Motor neuron (in vitro differentiated cells): ENCODE data around the gene HSPB9. TPM values are rescaled to one million over a fixed set of nuclear protein-coding genes. Genes with fewer than 3 reads are reported as not detected.

ENCODE experiments used
- ATAC-seq, 8 experiments: fragments of 200-7000 bp; cut with Tn5 transposase; replicated peaks in 6 of 8; 2 replicates each; pipeline ENCODE4 v1.8.0; 2021; ENCODE audit warnings: mild to moderate bottlenecking in 8 of 8, moderate library complexity in 8 of 8
- H3K27ac ChIP-seq, 2 donors: fragments of 250-450 bp; sonication (Bioruptor Pico); 2 replicates each; pipeline ENCODE4 v1.9.0; 2021; ENCODE audit warnings: antibody characterized with exemption in 2 of 2, mild to moderate bottlenecking in 2 of 2, moderate library complexity in 1 of 2
- H3K4me1 ChIP-seq, 2 donors: fragments of 250-450 bp; sonication (Bioruptor Pico); replicated peaks in 1 of 2; 2 replicates each; pipeline ENCODE4 v1.6.1; 2021; ENCODE audit warnings: antibody characterized with exemption in 2 of 2, mild to moderate bottlenecking in 2 of 2, moderate library complexity in 1 of 2
- H3K4me3 ChIP-seq, 5 donors: fragments of 250-450 bp; sonication (Bioruptor Pico); 2 replicates each; pipeline ENCODE4 v1.9.0; 2021; ENCODE audit warnings: antibody characterized with exemption in 5 of 5, mild to moderate bottlenecking in 5 of 5, moderate library complexity in 4 of 5
- WGBS, 10 experiments: fragments of 450-650 bp; shearing (Covaris generic); methylation state at CpG; one replicate each; pipeline ENCODE4 v1.0.0; 2022; 5-methylcytosine and 5-hydroxymethylcytosine counted together
- in situ Hi-C, 9 experiments: fragments of 400-800 bp; cut with MboI; loops; one replicate each; pipeline ENCODE4 v1.15.0; 2021; ENCODE audit warnings: low sequenced_read_pairs in 9 of 9, low pct_unique_long_range_greater_than_20kb in 2 of 9; ENCODE audit not compliant: unreplicated experiment in 9 of 9
- total RNA-seq, 8 experiments: library from RNA; unstranded; fragments of 300-600 nt; gene quantifications; 2 replicates each; pipeline versions ENCODE4 v1.2.3 to v1.2.4, GENCODE V29; 2022

HSPB9 gene
- total RNA-seq, result under 1 TPM; 0.18 to 1.00 (median 0.51) TPM

GRCh38 chr17:42122371-42123303 is at the start of gene HSPB9:
Gene HSPB9, plus strand, starts transcription at chr17:42122804. Its CDS starts 47 bp downstream, at chr17:42122851.
- Histone ChIP-seq H3K27ac (peak within 1 kb of the TSS in 1 of 2 donors; percentile 54), H3K4me3 (no peak within 1 kb of the TSS), H3K4me1 (peaks cover 11 to 19% of the 10 kb centered on the region in 2 donors)
- WGBS, 10 experiments, result 38 to 80% (median 67%) methylated on average over 1 to 15 of the region's 61 CpGs; no CpG with 5 or more reads in 6 of the 10 experiments
- in situ Hi-C loops, result loop anchor here in 3 of 9 experiments (25.0 kb wide), 2 partner anchors 160 to 385 kb away; partner anchors contain the start of genes HAP1 (in 2 of the 3) and CNP (in 1 of the 3)
- ATAC-seq, result peak in 4 of 8 experiments; percentile 11 to 58 (median 12)

- 17 to 90% (median 69%) methylated on average over 1 to 4 of the region's 6 CpGs; no CpG with 5 or more reads in 5 of the 10 experiments for WGBS, 10 experiments
- Histone ChIP-seq H3K4me3 (no peak overlapping the region), H3K4me1 (peaks cover 3 to 6% of the 10 kb centered on the region in 2 donors), H3K27ac (no peak overlapping the region)
- in situ Hi-C loops, result no loop called here
- no peak for ATAC-seq
Measured at GRCh38 chr17:42075789-42076188, 46.8 kb upstream of the HSPB9 start.

- 60 to 100% (median 80%) methylated on average over 1 to 3 of the region's 4 CpGs; no CpG with 5 or more reads in 3 of the 10 experiments for WGBS, 10 experiments
- in situ Hi-C loops, result no loop called here
- peaks cover 3 to 4% of the 10 kb centered on the region in 2 donors for H3K4me1 ChIP-seq
- no peak overlapping the region for H3K4me3 ChIP-seq
- no peak for ATAC-seq
- H3K27ac ChIP-seq, result no peak overlapping the region
Measured at GRCh38 chr17:42076797-42077559, 45.6 kb upstream of the HSPB9 start.

- 50 to 80% (median 60%) methylated on average over 1 to 2 of the region's 5 CpGs; no CpG with 5 or more reads in 6 of the 10 experiments for WGBS, 10 experiments
- in situ Hi-C loops, result no loop called here
- no peak overlapping the region for H3K27ac ChIP-seq
- no peak overlapping the region for H3K4me3 ChIP-seq
- no peaks in the 10 kb centered on the region for H3K4me1 ChIP-seq
- ATAC-seq, result no peak
Measured at GRCh38 chr17:42077755-42078154, 44.8 kb upstream of the HSPB9 start.

- no peak for ATAC-seq
- H3K4me3 ChIP-seq, result no peak overlapping the region
- 40 to 94% (median 75%) methylated on average over 1 to 2 of the region's 8 CpGs; no CpG with 5 or more reads in 5 of the 10 experiments for WGBS, 10 experiments
- no peak overlapping the region for H3K27ac ChIP-seq
- in situ Hi-C loops, result no loop called here
- H3K4me1 ChIP-seq, result no peaks in the 10 kb centered on the region
Measured at GRCh38 chr17:42078396-42079043, 44.1 kb upstream of the HSPB9 start.

- in situ Hi-C loops, result no loop called here
- Histone ChIP-seq H3K4me1 (no peaks in the 10 kb centered on the region), H3K4me3 (no peak overlapping the region), H3K27ac (no peak overlapping the region)
- no peak for ATAC-seq
- WGBS, 10 experiments, result 50 to 100% (median 88%) methylated on average over 1 to 2 of the region's 2 CpGs; no CpG with 5 or more reads in 3 of the 10 experiments
Measured at GRCh38 chr17:42079541-42079940, 43.1 kb upstream of the HSPB9 start.

- no peak for ATAC-seq
- Histone ChIP-seq H3K4me3 (no peak overlapping the region), H3K27ac (no peak overlapping the region), H3K4me1 (no peaks in the 10 kb centered on the region)
- in situ Hi-C loops, result no loop called here
- 30 to 93% (median 80%) methylated on average over 1 to 7 of the region's 9 CpGs; no CpG with 5 or more reads in 3 of the 10 experiments for WGBS, 10 experiments
Measured at GRCh38 chr17:42081516-42082129, 41.0 kb upstream of the HSPB9 start.

- in situ Hi-C loops, result no loop called here
- H3K4me3 ChIP-seq, result no peak overlapping the region
- peaks cover 7% of the 10 kb centered on the region in 2 donors for H3K4me1 ChIP-seq
- ATAC-seq, result no peak
- H3K27ac ChIP-seq, result no peak overlapping the region
- WGBS, 10 experiments, result 0 to 64% (median 32%) methylated on average over 1 to 7 of the region's 7 CpGs; no CpG with 5 or more reads in 2 of the 10 experiments
Measured at GRCh38 chr17:42087042-42087701, 35.4 kb upstream of the HSPB9 start.

- Histone ChIP-seq H3K4me1 (peaks cover 7% of the 10 kb centered on the region in 2 donors), H3K27ac (no peak overlapping the region), H3K4me3 (no peak overlapping the region)
- ATAC-seq, result peak in 1 of 8 experiments; percentile 64
- 60 to 85% (median 80%) methylated on average over 1 to 10 of the region's 20 CpGs; no CpG with 5 or more reads in 1 of the 10 experiments for WGBS, 10 experiments
- in situ Hi-C loops, result no loop called here
Measured at GRCh38 chr17:42087736-42088705, 34.6 kb upstream of the HSPB9 start.

GRCh38 chr17:42088736-42089135 is 33.9 kb upstream of the HSPB9 start:
- Histone ChIP-seq H3K27ac (no peak overlapping the region), H3K4me3 (no peak overlapping the region), H3K4me1 (peaks cover 7% of the 10 kb centered on the region in 2 donors)
- in situ Hi-C loops, result no loop called here
- 77 to 100% (median 85%) methylated on average over 1 to 7 of the region's 8 CpGs; no CpG with 5 or more reads in 3 of the 10 experiments for WGBS, 10 experiments
- no peak for ATAC-seq
